Hepatocyte (in vitro differentiated cells): ENCODE measurements around the gene LCLAT1.

ENCODE experiments used
- CTCF ChIP-seq: fragments of 200-600 bp; sonication (generic); IDR thresholded peaks from 2 replicates; pipeline ENCODE4 v1.5.1; 2016; ENCODE audit warnings: antibody characterized with exemption, mild to moderate bottlenecking; ENCODE audit not compliant: poor library complexity
- EZH2 ChIP-seq: fragments of 200-600 bp; sonication (generic); IDR thresholded peaks from 2 replicates; pipeline ENCODE4 v1.6.1; 2016; ENCODE audit warnings: antibody characterized with exemption, mild to moderate bottlenecking, borderline replicate concordance
- EZH2phosphoT487 ChIP-seq: fragments of 200-600 bp; sonication (generic); IDR thresholded peaks from one replicate; pipeline ENCODE4 v1.6.1; 2018; ENCODE audit warnings: antibody characterized with exemption, mild to moderate bottlenecking, low read depth, moderate library complexity; ENCODE audit not compliant: unreplicated experiment, severe bottlenecking

GRCh38 chr2:30684026-30684425, 237.0 kb downstream of the LCLAT1 start:
- TF ChIP-seq EZH2, result no peak
- TF ChIP-seq EZH2phosphoT487, result no peak
- TF ChIP-seq CTCF, result no peak
